Measurements from ENCODE around the gene CA10. TPM values are rescaled to one million over a fixed set of nuclear protein-coding genes. Genes with fewer than 3 reads are reported as not detected.

CA10 gene
- total RNA-seq, 4 donors from 2014 or later, result 0.96 to 4.1 (median 1.1) TPM; not detected in 1

- no peak overlapping the region for H3K27ac ChIP-seq
- in situ Hi-C loops (cut with MboI; ENCODE audit: low pct_ligation_motif_present in 1 of 4, low pct_unique_long_range_greater_than_20kb in 1 of 4, low sequenced_read_pairs in 3 of 4), result loop anchor here in 2 of 4 donors (10.0 to 25.0 kb wide), 2 partner anchors 58 to 109 kb away; no protein-coding TSS in a partner anchor
These were observed 412.1 kb downstream of the CA10 start for GRCh38 chr17:51746421-51746820.

GRCh38 chr17:51745993-51746392 is 412.5 kb downstream of the CA10 start:
- no peaks in the 10 kb centered on the region for H3K36me3 ChIP-seq
- 45 to 48% methylated on average over 2 of the region's 2 CpGs for WGBS, 2 donors (ENCODE audit: low coverage in 1 of 2)
- H3K27ac ChIP-seq, result no peak overlapping the region
- no peak overlapping the region for H3K4me3 ChIP-seq
- H3K9me3 ChIP-seq, result no peaks in the 10 kb centered on the region
- no peak for DNase-seq
- in situ Hi-C loops (cut with MboI; ENCODE audit: low pct_ligation_motif_present in 1 of 4, low pct_unique_long_range_greater_than_20kb in 1 of 4, low sequenced_read_pairs in 3 of 4), result loop anchor here in 2 of 4 donors (10.0 to 25.0 kb wide), 2 partner anchors 59 to 109 kb away; no protein-coding TSS in a partner anchor
- no peaks in the 10 kb centered on the region for H3K4me1 ChIP-seq
- intact Hi-C loops (cut with DNase I; ENCODE audit: low total_unique reads), result no loop called here
- TF ChIP-seq EP300 (IDR thresholded peaks at IDR 0.05; ENCODE audit: low read depth), result no peak
- no peak for TF ChIP-seq POLR2A (IDR thresholded peaks at IDR 0.05)
- no peak for TF ChIP-seq POLR2AphosphoS5 (IDR thresholded peaks at IDR 0.05)
- no peak for TF ChIP-seq CTCF (IDR thresholded peaks at IDR 0.05)
- no peaks in the 10 kb centered on the region for H3K27me3 ChIP-seq

More at GRCh38 chr17:51746421-51746820, 412.1 kb downstream of the CA10 start:
- Histone ChIP-seq H3K36me3 (no peaks in the 10 kb centered on the region), H3K4me3 (no peak overlapping the region), H3K9me3 (no peaks in the 10 kb centered on the region), H3K27me3 (no peaks in the 10 kb centered on the region), H3K4me1 (no peaks in the 10 kb centered on the region)
- intact Hi-C loops (cut with DNase I; ENCODE audit: low total_unique reads), result no loop called here
- DNase-seq, result no peak
- TF ChIP-seq CTCF (IDR thresholded peaks at IDR 0.05) (no peak), EP300 (IDR thresholded peaks at IDR 0.05; ENCODE audit: low read depth) (no peak), POLR2AphosphoS5 (IDR thresholded peaks at IDR 0.05) (no peak), POLR2A (IDR thresholded peaks at IDR 0.05) (no peak)

- no peaks in the 10 kb centered on the region for H3K36me3 ChIP-seq
- WGBS, 2 donors (ENCODE audit: low coverage in 1 of 2), result 83 to 86% methylated on average over 4 of the region's 4 CpGs
- H3K27me3 ChIP-seq, result no peaks in the 10 kb centered on the region
- H3K4me3 ChIP-seq, result no peak overlapping the region
- H3K9me3 ChIP-seq, result no peaks in the 10 kb centered on the region
- peaks cover 0 to 10% (median 3%) of the 10 kb centered on the region in 4 donors for H3K4me1 ChIP-seq
- in situ Hi-C loops (cut with MboI; ENCODE audit: low pct_ligation_motif_present in 1 of 4, low pct_unique_long_range_greater_than_20kb in 1 of 4, low sequenced_read_pairs in 3 of 4) (loop anchor here in 2 of 4 donors (10.0 to 25.0 kb wide), 2 partner anchors 61 to 106 kb away; no protein-coding TSS in a partner anchor), intact Hi-C loops (cut with DNase I; ENCODE audit: low total_unique reads) (no loop called here)
- no peak overlapping the region for H3K27ac ChIP-seq
- TF ChIP-seq CTCF (IDR thresholded peaks at IDR 0.05) (no peak), POLR2A (IDR thresholded peaks at IDR 0.05) (no peak), POLR2AphosphoS5 (IDR thresholded peaks at IDR 0.05) (no peak), EP300 (IDR thresholded peaks at IDR 0.05; ENCODE audit: low read depth) (no peak)
- DNase-seq, result no peak
These were observed 415.0 kb downstream of the CA10 start for GRCh38 chr17:51743477-51743876.

- in situ Hi-C loops (cut with MboI; ENCODE audit: low pct_ligation_motif_present in 1 of 4, low pct_unique_long_range_greater_than_20kb in 1 of 4, low sequenced_read_pairs in 3 of 4), result loop anchor here in 2 of 4 donors (10.0 to 25.0 kb wide), 2 partner anchors 62 to 105 kb away; no protein-coding TSS in a partner anchor
These were observed 415.9 kb downstream of the CA10 start for GRCh38 chr17:51742571-51742970.

GRCh38 chr17:51741458-51741857 is 417.1 kb downstream of the CA10 start:
- in situ Hi-C loops (cut with MboI; ENCODE audit: low pct_ligation_motif_present in 1 of 4, low pct_unique_long_range_greater_than_20kb in 1 of 4, low sequenced_read_pairs in 3 of 4), result loop anchor here in 2 of 4 donors (10.0 to 25.0 kb wide), 2 partner anchors 63 to 104 kb away; no protein-coding TSS in a partner anchor
- intact Hi-C loops (cut with DNase I; ENCODE audit: low total_unique reads), result no loop called here
- H3K36me3 ChIP-seq, result no peaks in the 10 kb centered on the region
- H3K27me3 ChIP-seq, result no peaks in the 10 kb centered on the region
- no peak for DNase-seq
- H3K4me3 ChIP-seq, result no peak overlapping the region
- peaks cover 0 to 10% (median 3%) of the 10 kb centered on the region in 4 donors for H3K4me1 ChIP-seq
- no peaks in the 10 kb centered on the region for H3K9me3 ChIP-seq
- H3K27ac ChIP-seq, result no peak overlapping the region
- TF ChIP-seq CTCF (IDR thresholded peaks at IDR 0.05) (no peak), EP300 (IDR thresholded peaks at IDR 0.05; ENCODE audit: low read depth) (no peak), POLR2A (IDR thresholded peaks at IDR 0.05) (no peak), POLR2AphosphoS5 (IDR thresholded peaks at IDR 0.05) (no peak)

More at GRCh38 chr17:51742571-51742970, 415.9 kb downstream of the CA10 start:
- intact Hi-C loops (cut with DNase I; ENCODE audit: low total_unique reads), result no loop called here
- no peak overlapping the region for H3K4me3 ChIP-seq
- peaks cover 0 to 10% (median 3%) of the 10 kb centered on the region in 4 donors for H3K4me1 ChIP-seq
- H3K27ac ChIP-seq, result no peak overlapping the region
- no peaks in the 10 kb centered on the region for H3K27me3 ChIP-seq
- no peak for DNase-seq
- no peaks in the 10 kb centered on the region for H3K36me3 ChIP-seq
- H3K9me3 ChIP-seq, result no peaks in the 10 kb centered on the region
- TF ChIP-seq EP300 (IDR thresholded peaks at IDR 0.05; ENCODE audit: low read depth), result no peak

All from transverse colon (tissue), 4 donors.